DMS153 (cell line): ENCODE results near the gene PTER.

ENCODE experiments used
- DNase-seq: peaks from one replicate; lab custom pipeline; 2025; lab: John Stamatoyannopoulos, UW

Gene PTER

GRCh38 chr10:16470747-16471146, 33.9 kb downstream of the PTER start:
- DNase-seq = no peak

- no peak for DNase-seq
Measured at GRCh38 chr10:16472828-16473227, 36.0 kb downstream of the PTER start.

- no peak for DNase-seq
Measured at GRCh38 chr10:16477757-16478156, 40.9 kb downstream of the PTER start.

- DNase-seq = no peak
Measured at GRCh38 chr10:16478801-16479200, 42.0 kb downstream of the PTER start.

GRCh38 chr10:16481052-16481728, 44.4 kb downstream of the PTER start:
- no peak for DNase-seq

GRCh38 chr10:16483241-16483917, 46.6 kb downstream of the PTER start:
- DNase-seq = no peak

- DNase-seq = no peak
Measured at GRCh38 chr10:16490511-16490910, 53.7 kb downstream of the PTER start.

GRCh38 chr10:16491933-16492332, 55.1 kb downstream of the PTER start:
- DNase-seq = peak; percentile 4

- no peak for DNase-seq
Measured at GRCh38 chr10:16493884-16494536, 57.2 kb downstream of the PTER start.

- no peak for DNase-seq
Measured at GRCh38 chr10:16497911-16498310, 61.1 kb downstream of the PTER start.

- DNase-seq = no peak
Measured at GRCh38 chr10:16505161-16505560, 68.4 kb downstream of the PTER start.

GRCh38 chr10:16509996-16510395, 73.2 kb downstream of the PTER start:
- no peak for DNase-seq

- no peak for DNase-seq
Measured at GRCh38 chr10:16510843-16511242, 74.0 kb downstream of the PTER start.

- DNase-seq = no peak
Measured at GRCh38 chr10:16518822-16519221, 82.0 kb downstream of the PTER start.

- DNase-seq = no peak
Measured at GRCh38 chr10:16519250-16519907, 82.6 kb downstream of the PTER start.

- DNase-seq = no peak
Measured at GRCh38 chr10:16519908-16520861, 83.4 kb downstream of the PTER start.

- peak; percentile 11 for DNase-seq
Measured at GRCh38 chr10:16520900-16521299, 84.1 kb downstream of the PTER start.

- DNase-seq = no peak
Measured at GRCh38 chr10:16521311-16522016, 84.7 kb downstream of the PTER start, which contains the start of gene C1QL3. C1QL3 (minus strand) TSS chr10:16521879; CDS start chr10:16521065, 814 bp downstream.

GRCh38 chr10:16527452-16527851, 90.6 kb downstream of the PTER start:
- no peak for DNase-seq

GRCh38 chr10:16529853-16530252, 93.0 kb downstream of the PTER start:
- DNase-seq = no peak

- DNase-seq = no peak
Measured at GRCh38 chr10:16536155-16536554, 99.3 kb downstream of the PTER start.
